C4-2B (cell line): Measurements from ENCODE around the gene HSPA12A.

Experiments
- CTCF ChIP-seq: fragments of 450-650 bp; conservative IDR thresholded peaks from 2 replicates; pipeline ENCODE4 v1.5.1; 2017; ENCODE audit warnings: mild to moderate bottlenecking
- ZFX ChIP-seq: fragments of 450-650 bp; IDR thresholded peaks from 2 replicates; pipeline ENCODE4 v1.6.1; 2017

DNA sequence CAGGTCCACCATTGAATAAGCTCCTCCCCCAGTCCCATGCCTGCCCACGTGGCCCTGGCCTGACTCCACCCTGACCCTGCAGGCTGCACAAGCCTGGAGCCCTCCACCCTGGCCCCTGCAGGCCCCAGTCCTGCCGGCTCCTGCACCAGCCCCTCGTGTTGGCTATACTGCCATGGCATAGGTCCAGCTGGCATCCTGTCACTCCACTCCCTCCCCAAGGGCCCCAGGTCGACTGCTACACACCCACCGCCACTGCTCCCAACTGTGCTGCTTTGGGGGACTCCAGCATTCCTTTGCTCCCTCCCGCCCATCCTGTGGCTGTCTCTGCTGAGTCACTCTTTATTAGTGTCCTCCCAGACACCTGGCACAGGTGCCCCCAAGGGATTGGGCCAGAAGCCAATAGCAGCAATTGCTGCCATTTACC lies 32.4 kb upstream of the HSPA12A start:
- TF ChIP-seq CTCF (no peak), ZFX (no peak)
